Activated gamma-delta T cell treated with Interleukin-2 at 50 U/mL for 16 hours (primary cell): ENCODE measurements around the gene ARHGAP18.
A peak's percentile ranks its signal among the peaks of the same experiment; 100 is the strongest.

Experiments
- DNase-seq: peaks from one replicate; pipeline ENCODE4 v3.0.0-alpha.2; 2020

The ARHGAP18 gene, protein sequence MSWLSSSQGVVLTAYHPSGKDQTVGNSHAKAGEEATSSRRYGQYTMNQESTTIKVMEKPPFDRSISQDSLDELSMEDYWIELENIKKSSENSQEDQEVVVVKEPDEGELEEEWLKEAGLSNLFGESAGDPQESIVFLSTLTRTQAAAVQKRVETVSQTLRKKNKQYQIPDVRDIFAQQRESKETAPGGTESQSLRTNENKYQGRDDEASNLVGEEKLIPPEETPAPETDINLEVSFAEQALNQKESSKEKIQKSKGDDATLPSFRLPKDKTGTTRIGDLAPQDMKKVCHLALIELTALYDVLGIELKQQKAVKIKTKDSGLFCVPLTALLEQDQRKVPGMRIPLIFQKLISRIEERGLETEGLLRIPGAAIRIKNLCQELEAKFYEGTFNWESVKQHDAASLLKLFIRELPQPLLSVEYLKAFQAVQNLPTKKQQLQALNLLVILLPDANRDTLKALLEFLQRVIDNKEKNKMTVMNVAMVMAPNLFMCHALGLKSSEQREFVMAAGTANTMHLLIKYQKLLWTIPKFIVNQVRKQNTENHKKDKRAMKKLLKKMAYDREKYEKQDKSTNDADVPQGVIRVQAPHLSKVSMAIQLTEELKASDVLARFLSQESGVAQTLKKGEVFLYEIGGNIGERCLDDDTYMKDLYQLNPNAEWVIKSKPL

DNA sequence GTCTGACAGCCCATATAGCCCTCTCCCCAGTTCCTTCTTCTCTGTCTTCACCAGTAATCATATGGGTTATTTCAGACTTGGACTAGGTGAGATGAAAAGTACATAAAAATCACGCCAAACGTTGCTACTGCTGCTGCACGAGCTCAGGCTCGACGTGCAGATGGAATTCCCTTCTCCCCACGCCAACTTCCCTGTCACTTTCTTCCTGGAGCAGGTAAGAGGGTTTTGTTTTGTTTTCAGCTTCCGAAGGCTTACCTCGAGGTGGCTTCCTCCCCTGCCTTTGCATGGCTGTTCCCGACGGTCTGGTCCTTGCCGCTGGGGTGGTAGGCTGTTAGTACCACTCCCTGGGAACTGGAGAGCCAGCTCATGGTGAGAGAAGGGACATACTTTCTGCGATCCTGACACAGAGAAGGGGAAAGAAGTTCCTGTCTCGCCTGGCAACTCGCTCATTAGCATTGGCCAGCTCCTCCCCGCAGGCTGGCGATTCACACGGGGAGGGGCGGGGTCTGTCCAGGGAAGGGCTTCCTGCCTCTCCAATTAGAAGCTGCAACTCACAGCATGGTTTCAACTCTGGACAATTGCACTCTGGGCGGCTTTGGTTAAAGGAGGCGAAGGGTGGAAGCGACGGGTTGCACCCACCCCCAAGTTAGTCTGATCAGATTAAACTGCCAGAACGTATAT lies at the start of gene ARHGAP18:
Gene ARHGAP18, minus strand, starts transcription at position 409 of the 681 bp plus-strand sequence. Its CDS starts 41 bp downstream, at position 368.
- DNase-seq = peak; percentile 68

DNA sequence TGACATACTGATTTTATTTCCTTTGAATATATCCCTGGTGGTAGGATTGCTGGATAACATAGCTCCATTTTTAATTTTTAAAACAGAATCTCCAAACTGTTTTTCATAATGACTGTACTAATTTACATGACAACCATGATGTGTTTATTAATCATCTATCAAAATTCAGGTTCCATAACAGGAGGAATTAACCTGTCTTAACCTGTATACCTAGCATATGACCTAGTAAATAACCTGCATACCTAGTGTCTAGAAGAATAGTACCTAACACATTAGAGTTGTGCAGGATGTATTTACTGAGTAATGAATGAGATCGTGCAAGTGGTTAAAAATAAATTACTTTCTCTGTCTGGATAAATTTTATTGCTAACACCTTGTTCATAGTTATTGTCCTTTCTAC lies 45.8 kb upstream of the ARHGAP18 start:
- DNase-seq = no peak

DNA sequence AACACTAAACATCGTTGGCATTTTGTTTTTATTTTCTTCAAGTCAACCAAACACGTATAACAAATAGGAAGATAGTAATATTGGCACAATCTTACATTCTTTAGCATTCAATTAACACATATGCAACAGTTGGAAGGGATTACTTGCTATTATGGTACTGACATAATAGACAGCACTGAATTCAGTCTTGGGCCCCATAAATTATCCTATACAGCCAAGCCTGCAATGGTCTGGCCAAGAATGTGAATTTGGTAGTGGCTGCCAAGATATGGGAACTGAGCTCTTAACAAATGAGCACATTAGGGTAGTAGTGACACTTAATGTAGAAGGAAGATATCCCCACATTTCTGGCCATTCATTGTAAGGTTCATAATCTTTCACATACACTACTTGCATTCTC lies 44.8 kb upstream of the ARHGAP18 start:
- no peak for DNase-seq

DNA sequence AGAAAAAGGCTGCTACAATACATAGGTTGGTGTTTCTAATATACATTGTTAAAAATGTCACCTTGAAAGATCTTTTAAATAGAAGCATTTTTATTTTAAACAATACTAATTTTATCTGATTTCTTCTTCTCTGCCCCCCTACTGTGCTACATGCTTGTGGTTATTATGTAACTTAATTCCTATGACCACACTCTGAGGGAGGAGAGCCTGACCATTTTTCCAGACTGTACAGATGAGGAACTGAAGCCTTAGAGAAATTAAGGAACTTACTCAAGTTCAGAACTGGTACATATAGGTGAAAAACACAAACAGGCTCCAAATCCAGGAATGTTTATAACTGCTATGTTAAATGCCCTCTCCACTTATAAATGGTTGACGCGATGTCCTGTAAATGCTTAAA lies 43.4 kb upstream of the ARHGAP18 start:
- no peak for DNase-seq

DNA sequence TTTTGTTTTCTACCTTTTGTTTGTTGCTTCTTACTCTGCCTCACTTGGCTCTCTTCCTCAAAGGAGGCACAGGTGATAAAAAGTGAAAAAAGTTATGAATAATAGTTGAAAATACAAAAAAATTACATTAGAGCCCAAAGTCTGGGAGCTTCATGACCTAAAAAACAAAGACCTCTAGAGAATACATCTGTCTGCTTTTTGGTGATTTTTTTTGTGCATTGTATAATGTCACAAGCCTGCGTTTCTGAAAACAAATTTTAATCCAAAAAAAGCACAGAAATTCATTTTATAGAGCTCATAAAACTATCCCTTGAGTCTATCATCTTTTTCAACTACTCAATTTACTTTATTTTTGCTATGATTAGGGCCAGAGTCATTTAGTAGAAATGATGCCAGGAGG lies 41.4 kb upstream of the ARHGAP18 start:
- DNase-seq = no peak

DNA sequence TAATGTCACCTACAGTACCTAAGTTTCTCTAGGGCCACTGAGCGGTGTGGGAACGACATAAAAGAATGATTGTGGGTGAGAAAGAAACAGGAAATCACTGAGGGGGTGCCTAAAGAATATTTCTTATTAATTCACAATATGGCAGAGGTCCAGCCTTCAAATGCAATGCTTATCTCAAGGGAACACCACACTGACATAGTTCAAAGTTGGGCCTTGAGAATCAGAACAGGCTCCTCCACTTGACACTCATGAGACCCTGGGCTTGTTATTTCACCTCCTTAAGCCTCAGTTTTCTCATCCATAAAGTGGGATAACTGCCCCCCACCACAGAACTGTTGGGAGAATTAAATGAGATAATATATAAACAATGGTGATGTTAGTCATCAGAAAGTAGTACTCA lies 40.4 kb upstream of the ARHGAP18 start:
- DNase-seq = no peak

DNA sequence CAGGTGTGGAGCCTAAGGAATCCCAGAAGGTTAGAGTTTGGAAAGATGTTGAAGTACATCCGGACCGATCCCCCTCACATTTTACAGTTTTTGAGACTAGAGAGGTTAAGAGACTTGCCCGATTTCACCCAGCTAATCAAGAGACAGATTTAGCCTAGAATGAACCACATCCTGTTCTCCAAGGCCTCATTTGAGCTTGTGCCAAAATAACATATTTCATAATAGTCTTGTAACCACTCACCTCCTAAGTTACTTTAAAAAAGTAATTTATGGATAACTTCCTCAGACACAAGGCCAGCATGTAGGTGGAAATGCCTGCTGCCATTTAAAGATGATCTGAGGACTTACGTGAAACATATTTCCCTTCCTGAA lies 39.8 kb upstream of the ARHGAP18 start:
- no peak for DNase-seq

DNA sequence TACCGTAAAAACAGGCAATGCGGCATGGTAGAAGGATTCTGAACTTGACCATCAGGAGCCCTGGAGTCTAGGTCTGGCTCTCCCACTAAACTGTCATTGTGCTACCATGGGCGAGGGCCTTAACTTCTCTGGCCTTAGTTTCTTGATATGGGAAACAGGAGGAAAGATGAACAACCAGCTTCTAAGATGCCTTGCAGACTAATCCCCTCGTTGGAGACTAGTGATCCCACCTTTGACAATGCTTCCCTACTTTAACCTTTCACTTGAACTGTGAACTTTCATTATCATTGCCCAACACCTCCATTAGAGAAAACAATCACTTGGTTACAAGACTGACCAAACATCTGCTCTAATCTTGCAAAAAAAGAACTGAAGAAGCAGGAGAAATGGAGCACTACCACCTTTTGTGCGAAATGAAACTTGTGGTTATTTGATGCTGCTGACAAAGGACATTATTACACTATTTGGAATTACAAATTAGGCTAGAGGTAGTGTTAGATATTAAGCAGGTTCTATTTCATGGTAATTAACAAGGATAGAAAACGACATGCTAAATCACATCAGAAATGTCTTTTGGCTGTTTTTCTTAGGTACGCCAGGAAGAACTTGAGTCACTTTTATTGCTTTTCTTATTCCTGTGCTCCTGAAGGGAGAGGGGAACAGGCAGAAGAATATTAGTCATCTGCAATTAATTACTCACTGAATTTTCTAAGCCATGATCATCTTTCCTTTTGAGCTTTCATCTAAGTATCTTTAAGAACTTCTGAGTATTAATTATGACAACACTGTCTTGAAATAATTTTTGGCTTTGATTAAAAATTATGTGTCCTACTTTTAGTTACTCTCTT lies 39.1 kb upstream of the ARHGAP18 start:
- DNase-seq = no peak

DNA sequence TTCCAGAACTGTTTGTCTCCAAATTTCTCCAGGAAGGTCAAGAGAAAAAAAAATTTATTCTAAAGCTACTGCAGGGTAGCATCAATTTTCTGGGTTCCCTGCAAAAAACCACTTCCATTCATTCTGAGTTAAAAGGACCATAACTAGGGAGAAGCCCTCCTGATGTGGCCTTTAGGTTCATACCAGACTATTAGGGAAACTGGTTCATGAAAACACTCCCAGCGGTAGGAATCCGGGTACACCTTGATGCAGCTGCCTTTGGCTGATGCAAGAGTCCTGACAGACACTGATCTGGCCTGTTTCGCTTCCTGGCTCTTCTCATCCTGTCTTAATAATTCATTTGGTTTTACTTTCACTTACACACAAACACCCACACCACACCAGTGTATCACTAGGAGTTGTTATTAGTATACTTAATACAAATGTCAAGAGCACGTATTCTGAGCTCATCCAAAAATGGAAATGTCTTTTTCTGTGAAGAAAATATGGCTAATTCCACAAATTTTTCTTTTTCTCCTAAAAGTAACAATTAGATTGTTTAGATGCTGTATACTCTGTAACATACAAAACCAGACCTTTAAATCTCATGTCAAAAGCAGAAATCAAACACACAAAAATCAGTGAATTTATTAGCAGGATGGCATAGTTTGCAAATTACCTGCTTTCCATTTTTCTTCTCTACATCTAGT lies 38.4 kb upstream of the ARHGAP18 start:
- DNase-seq = peak; percentile 36

DNA sequence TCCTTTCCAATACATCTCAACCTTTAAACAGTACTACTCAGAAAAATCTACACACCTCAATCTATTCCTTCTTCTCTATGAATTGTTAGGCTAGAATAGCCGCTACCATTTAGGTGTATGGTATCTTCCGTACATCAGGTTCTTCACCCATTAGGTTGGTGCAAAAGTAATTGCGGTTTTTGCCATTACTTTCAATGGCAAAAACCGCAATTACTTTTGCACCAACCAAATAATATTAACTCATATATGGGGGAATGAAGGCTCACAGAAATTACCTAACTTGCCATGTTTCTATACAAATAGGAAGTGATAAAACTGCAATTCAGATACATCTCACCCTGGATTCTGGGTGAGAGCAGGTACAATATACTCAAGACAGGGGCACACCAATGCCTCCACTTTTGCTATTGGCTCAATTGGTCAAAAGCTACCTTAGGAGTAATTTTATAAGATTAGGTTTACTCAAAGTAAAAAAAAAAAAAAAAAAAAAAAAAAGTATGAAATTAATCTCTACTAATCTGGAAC lies 37.7 kb upstream of the ARHGAP18 start:
- no peak for DNase-seq

DNA sequence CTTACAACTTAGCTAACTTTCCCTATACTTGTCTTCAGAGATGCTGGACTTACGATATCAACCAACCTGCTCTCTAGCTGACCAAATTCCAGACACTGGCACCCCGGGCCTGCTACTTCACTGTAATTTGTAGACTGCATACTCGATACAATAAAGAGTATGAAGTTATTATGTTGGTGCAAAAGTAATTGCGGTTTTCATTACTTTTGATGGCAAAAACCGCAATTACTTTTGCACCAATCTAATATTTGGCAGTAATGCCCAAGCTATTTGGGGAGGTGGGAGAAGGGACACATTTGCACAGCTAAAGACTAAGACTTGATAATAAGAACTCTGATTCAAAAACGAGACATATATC lies 34.9 kb upstream of the ARHGAP18 start:
- DNase-seq = no peak

DNA sequence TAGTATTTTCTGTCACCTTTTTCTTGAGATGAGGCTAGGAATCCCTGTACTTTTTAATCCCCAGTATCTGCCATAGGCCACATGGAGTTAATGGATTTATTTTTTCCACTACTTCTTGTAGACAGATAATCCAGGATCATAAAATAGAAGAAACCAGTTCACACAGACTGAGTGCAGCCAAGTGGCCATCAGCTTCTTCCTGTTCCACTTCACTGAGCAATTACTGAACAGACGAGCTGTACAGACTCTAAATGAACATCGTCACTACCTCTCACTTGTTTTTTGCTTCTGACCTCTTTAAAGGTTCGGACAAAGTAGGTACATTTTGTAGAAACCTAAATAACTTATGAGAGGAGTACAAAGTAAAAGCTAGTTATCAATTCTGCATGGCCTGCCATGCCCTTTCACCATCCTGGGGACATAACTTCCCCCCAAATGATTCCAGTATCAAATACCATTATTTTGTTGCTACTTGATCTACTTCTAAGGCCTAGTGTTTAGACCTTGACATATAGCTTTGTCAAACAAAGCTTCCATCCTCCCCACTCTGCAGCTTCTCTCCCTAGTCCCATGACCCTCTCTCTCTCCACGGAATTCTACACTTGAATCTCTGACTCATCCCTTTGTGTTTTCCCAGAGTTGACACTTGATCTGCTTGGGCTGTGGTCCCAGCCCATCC lies 34.4 kb upstream of the ARHGAP18 start:
- no peak for DNase-seq

DNA sequence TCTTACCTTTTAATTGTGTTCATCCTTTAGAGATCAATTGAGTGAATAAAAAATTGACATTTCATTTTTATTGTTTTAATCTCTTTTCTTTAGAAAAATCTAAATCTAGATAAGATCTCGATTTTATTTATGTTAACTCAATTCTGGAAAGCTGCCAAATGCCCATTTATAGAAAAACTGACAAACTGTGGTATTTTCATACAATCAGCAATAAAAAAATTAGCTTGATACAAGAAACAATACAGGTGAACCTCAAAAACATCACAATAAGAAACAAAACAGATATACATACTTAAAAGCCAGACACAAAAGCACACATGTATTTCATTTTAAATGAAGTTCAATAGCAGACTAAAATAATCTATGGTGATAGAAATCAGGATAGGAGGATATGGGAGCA lies 30.0 kb upstream of the ARHGAP18 start:
- DNase-seq = no peak

DNA sequence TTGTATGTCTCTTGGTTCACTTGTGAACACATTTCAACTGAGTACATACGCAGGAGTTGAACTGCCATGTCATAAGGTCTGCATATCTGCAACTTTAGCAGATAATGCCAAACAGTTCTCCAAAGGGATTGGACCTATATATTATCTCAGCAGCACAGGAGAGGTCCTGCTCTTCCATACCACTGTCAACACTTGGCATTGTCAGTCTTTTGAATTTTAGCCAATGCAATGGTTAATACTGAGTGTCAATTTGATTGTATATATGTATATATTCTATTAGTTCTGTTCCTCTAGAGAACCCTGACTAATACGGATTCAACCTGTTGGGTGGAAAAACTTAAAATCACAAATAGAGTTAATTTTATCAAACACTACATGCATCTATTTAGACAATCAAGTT lies 26.1 kb upstream of the ARHGAP18 start:
- no peak for DNase-seq

DNA sequence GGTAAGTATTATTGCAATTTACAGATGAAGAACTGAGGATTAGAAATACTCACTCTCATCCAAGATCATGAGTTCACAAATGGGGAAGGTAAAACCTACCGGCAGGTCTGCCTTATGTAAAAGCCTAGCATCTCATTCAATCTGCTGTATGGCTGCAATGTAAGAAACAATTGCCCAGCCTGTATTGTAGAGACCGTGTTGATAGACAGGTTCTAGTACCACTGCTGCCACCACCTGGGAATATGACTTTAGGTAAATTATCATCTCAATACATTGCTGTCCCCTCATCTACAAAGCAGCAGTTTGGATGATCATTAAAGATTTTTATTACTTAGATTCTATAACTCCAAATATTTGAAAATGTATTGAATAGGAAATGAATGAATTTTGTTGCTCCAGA lies 23.3 kb upstream of the ARHGAP18 start:
- DNase-seq = no peak

DNA sequence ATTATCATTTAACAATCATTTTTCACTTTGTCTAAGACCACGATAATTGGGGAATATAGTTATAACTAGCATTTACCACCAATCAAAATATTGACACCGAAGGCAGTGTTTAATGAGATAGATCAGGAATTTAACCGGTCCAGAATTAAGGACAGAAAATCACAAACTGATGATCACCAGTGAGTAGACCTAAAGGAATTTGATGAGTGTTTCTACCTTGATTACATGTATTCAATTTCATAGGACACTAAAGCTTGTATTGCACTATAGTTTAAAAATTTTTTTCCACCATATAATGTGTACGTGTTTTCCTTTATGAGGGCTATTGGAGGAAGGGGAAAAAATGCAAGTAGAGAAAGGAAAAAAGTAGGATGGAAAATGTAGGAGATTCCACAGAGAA lies 22.6 kb upstream of the ARHGAP18 start:
- DNase-seq = no peak

DNA sequence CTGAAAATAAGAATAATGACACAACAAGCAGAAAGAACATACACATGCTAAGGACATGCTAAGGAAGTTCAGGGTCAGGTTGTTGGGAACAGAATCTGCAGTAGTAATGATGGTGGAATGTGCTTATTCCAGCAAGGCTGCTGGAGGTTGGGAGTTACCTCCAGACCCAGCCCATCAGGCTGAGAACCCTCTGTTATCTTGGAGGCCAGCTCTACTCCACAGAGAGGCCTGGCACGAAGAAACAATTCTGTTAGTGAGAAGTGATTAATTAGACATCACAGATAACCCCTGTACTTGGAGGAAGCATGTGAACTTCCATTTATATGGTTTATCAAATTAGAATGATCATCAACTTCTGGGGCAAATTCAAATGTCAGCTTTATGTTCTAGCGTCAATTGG lies 22.1 kb upstream of the ARHGAP18 start:
- DNase-seq = no peak

DNA sequence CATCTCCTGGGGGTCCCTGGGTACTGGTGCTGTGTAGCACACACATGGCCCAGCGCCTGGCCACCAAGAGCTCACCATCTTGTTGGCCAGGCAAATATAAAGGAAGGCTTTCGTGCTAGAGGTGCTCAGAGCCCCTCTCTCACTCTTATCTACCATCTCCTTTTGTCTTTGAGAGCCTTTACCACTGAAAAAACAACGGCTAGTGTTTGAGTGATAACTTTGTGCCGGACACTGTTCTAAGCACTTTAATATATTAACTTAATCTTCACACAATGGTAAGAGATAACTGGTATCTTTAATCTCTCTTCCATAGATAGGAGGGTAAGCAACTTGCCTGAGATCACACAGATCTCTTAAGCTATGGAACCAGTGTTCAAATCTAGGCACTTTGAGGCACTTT lies 21.5 kb upstream of the ARHGAP18 start:
- no peak for DNase-seq

DNA sequence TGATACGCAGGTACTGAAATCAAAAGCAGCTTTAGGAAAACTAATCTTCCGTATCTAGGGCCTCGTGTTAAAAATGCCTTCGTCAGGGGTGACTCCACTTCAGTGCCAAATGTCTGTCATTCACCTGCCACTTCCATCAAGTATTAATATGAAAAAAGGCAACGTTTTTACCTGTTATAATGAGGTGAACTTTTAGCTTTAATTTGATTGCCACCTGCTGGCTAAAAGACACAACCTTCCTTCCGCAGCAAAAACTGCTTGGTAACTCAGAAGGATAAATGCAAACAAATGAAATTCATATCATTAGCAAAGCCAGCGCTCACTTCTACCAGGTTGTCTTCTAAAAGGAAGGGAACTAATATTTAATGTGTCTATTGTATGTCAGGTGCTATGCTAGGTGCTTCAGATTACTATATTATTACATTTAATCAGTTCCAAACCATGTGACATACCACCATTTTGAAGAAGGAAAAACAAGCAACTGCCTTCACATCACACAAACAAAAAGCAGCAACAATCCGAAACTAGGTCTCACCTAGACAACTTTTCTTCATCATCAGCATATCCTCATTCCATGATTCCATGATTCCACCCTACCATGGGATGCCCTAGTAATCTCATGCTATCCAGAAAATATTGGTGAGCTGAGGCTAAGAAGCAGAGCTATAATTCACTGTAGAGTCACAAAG lies 20.6 kb upstream of the ARHGAP18 start:
- peak; percentile 19 for DNase-seq

DNA sequence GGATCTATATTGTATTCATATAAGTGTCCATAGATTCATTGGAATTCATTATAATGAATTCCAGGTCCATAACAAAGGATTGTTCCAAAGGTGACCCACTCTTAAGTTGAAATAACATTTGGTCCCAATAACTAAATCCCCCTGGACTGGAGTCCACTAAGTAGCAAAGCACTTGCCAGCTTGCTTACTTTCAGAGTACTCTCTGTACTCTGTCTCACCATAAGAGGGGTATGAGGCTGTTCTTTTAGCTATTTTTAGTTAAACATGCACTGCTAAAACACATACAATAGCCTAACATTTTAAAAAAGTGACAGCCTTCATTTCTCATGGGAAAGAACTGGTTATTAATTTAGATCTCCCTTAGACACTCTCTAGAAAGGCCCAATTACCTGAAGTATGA lies 16.7 kb upstream of the ARHGAP18 start:
- DNase-seq = no peak

DNA sequence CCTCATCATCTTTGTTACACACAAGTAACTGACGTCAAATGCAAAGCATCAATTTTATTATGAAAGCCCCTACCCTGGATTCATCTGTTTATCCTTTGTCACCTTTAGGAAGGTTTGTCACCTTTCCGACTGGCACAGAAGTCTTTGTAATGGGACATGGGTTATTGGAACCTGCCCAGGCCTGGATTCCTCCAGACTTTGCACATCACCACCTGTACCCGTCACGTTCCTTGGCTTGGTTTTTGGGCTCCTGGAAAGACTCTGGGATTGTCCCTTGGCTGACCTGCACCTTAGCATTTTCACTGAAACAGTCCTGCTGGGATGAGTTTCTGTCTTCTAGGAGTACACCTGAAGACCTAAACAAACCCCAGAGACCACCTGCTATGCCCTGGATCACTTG lies 15.4 kb upstream of the ARHGAP18 start:
- no peak for DNase-seq
